Astrocyte (in vitro differentiated cells and primary cell): ENCODE measurements around the gene INTS4. TPM values are rescaled to one million over a fixed set of nuclear protein-coding genes. Genes with fewer than 3 reads are reported as not detected.
A peak's percentile ranks its signal among the peaks of the same experiment; 100 is the strongest.
"Not testable (repeated sequence)": the region's sequence is repeated elsewhere in the genome, so short reads cannot be mapped to it uniquely, and the experiment has no call there.

Experiments
- DNase-seq: peaks from one replicate; pipeline ENCODE4 v3.0.0-alpha.2; 2010; ENCODE audit warnings: low read depth
- FAIRE-seq: peaks from 2 replicates; lab custom pipeline; 2011; peaks lifted over from hg19 to GRCh38; lab: Jason Lieb, UNC
- H2AFZ ChIP-seq: 2 replicates; pipeline ENCODE4 v1.6.0; 2012; ENCODE audit warnings: low read depth, low read length, inconsistent platforms
- H3K27ac ChIP-seq: 2 replicates; pipeline ENCODE4 v1.5.1; 2011; ENCODE audit warnings: low read depth, low read length, inconsistent platforms
- H3K27me3 ChIP-seq: 2 replicates; pipeline ENCODE4 v1.6.0; 2011; ENCODE audit warnings: low read length, inconsistent platforms; ENCODE audit not compliant: insufficient read depth
- H3K36me3 ChIP-seq: 2 replicates; pipeline ENCODE4 v1.5.1; 2011; ENCODE audit warnings: low read length, inconsistent platforms; ENCODE audit not compliant: insufficient read depth
- H3K4me1 ChIP-seq: 2 replicates; pipeline ENCODE4 v1.5.1; 2011; ENCODE audit warnings: low read length, inconsistent platforms; ENCODE audit not compliant: insufficient read depth
- H3K4me2 ChIP-seq: 2 replicates; pipeline ENCODE4 v1.6.0; 2012; ENCODE audit warnings: low read length, inconsistent platforms
- H3K4me3 ChIP-seq: 2 replicates; pipeline ENCODE4 v1.5.1; 2011; ENCODE audit warnings: low read depth, mild to moderate bottlenecking, low read length, inconsistent platforms; ENCODE audit not compliant: insufficient read depth
- H3K79me2 ChIP-seq: 2 replicates; pipeline ENCODE4 v1.6.0; 2012; ENCODE audit warnings: mild to moderate bottlenecking, low read length, inconsistent platforms; ENCODE audit not compliant: insufficient read depth
- H3K9ac ChIP-seq: 2 replicates; pipeline ENCODE4 v1.6.0; 2012; ENCODE audit warnings: mild to moderate bottlenecking, low read length, inconsistent platforms
- H3K9me3 ChIP-seq: 2 replicates; pipeline ENCODE4 v1.5.1; 2012; ENCODE audit warnings: low read depth, mild to moderate bottlenecking, low read length, inconsistent platforms; ENCODE audit not compliant: insufficient read depth
- H4K20me1 ChIP-seq: 2 replicates; pipeline ENCODE4 v1.6.0; 2012; ENCODE audit warnings: low read length, inconsistent platforms; ENCODE audit not compliant: insufficient read depth
- H3K27ac Mint-ChIP-seq: one replicate; pipeline ENCODE4 v1.8.0; 2021; ENCODE audit warnings: mild to moderate bottlenecking, mixed read lengths; ENCODE audit not compliant: unreplicated experiment
- H3K27me3 Mint-ChIP-seq: one replicate; pipeline ENCODE4 v1.8.0; 2021; ENCODE audit warnings: low read depth, mixed read lengths; ENCODE audit not compliant: unreplicated experiment
- H3K36me3 Mint-ChIP-seq: one replicate; pipeline ENCODE4 v1.8.0; 2021; ENCODE audit warnings: low read depth, mixed read lengths; ENCODE audit not compliant: unreplicated experiment
- H3K4me1 Mint-ChIP-seq: one replicate; pipeline ENCODE4 v1.8.0; 2021; ENCODE audit warnings: low read depth, mixed read lengths; ENCODE audit not compliant: unreplicated experiment
- H3K4me3 Mint-ChIP-seq: one replicate; pipeline ENCODE4 v1.8.0; 2021; ENCODE audit warnings: mild to moderate bottlenecking, moderate library complexity, mixed read lengths; ENCODE audit not compliant: unreplicated experiment
- H3K9me3 Mint-ChIP-seq: one replicate; pipeline ENCODE4 v1.8.0; 2021; ENCODE audit warnings: mild to moderate bottlenecking, mixed read lengths; ENCODE audit not compliant: unreplicated experiment
- CTCF ChIP-seq: IDR thresholded peaks from 2 replicates; pipeline ENCODE4 v1.5.1; 2011; ENCODE audit warnings: low read depth, mild to moderate bottlenecking, inconsistent platforms, low read length, moderate library complexity; ENCODE audit not compliant: insufficient read depth
- EZH2 ChIP-seq: IDR thresholded peaks from 2 replicates; pipeline ENCODE4 v1.6.1; 2012; ENCODE audit warnings: mild to moderate bottlenecking, low read length, inconsistent platforms; ENCODE audit not compliant: insufficient read depth
- total RNA-seq: library from RNA; stranded (reverse); gene quantifications from 2 replicates; pipeline ENCODE4 v1.2.1, GENCODE V29; 2021

The INTS4 gene
- total RNA-seq, 1 donor from 2014 or later: 35.0 TPM

DNA sequence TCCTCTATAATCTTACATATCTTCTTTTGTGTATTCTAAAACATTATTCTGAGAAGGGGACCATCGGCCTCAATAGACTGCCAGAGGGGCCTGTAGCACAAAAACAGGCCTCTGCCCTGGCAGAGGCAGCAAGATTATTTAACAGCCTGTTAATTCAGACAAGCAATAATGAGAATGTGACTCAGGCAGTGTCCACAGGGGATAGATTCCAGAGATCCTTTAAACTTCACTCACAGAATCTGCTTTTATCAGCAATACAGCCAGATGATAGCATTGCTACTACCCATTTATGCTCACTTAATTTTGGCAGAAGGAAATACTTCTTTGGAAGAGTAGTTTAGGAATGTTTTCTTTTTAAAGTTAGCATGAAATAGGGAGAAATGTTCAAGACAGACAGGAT, 128.7 kb downstream of the INTS4 start:
- FAIRE-seq: no peak
- Histone ChIP-seq H3K4me1 (peaks cover 5% of the 10 kb centered on the region), H3K79me2 (no peaks in the 10 kb centered on the region), H3K9me3 (no peaks in the 10 kb centered on the region), H3K36me3 (peaks cover 6% of the 10 kb centered on the region), H3K9ac (no peak overlapping the region), H2AFZ (no peak overlapping the region), H3K4me2 (peak overlapping the region; percentile 1), H3K27me3 (no peaks in the 10 kb centered on the region), H3K4me3 (no peak overlapping the region), H4K20me1 (no peaks in the 10 kb centered on the region), H3K27ac (no peak overlapping the region)
- Mint-ChIP-seq H3K4me1 (peaks cover 9% of the 10 kb centered on the region), H3K9me3 (no peaks in the 10 kb centered on the region), H3K36me3 (peaks cover 8% of the 10 kb centered on the region), H3K4me3 (no peak overlapping the region), H3K27ac (peak overlapping the region; percentile 20), H3K27me3 (no peaks in the 10 kb centered on the region)
- TF ChIP-seq EZH2 (no peak), CTCF (no peak)
- DNase-seq: peak; percentile 46

GRCh38 chr11:77861444-77861843, 133.0 kb downstream of the INTS4 start:
- not testable (repeated sequence) for H3K27me3 Mint-ChIP-seq, H2AFZ ChIP-seq, H3K4me3 Mint-ChIP-seq, DNase-seq, FAIRE-seq, H3K4me2 ChIP-seq, H3K9me3 ChIP-seq, H3K4me1 Mint-ChIP-seq, H3K4me3 ChIP-seq, H3K27me3 ChIP-seq, H4K20me1 ChIP-seq, H3K9ac ChIP-seq, H3K79me2 ChIP-seq, H3K4me1 ChIP-seq, H3K27ac Mint-ChIP-seq, H3K9me3 Mint-ChIP-seq, H3K36me3 ChIP-seq, H3K27ac ChIP-seq
- H3K36me3 Mint-ChIP-seq: peaks cover 16% of the 10 kb centered on the region

DNA sequence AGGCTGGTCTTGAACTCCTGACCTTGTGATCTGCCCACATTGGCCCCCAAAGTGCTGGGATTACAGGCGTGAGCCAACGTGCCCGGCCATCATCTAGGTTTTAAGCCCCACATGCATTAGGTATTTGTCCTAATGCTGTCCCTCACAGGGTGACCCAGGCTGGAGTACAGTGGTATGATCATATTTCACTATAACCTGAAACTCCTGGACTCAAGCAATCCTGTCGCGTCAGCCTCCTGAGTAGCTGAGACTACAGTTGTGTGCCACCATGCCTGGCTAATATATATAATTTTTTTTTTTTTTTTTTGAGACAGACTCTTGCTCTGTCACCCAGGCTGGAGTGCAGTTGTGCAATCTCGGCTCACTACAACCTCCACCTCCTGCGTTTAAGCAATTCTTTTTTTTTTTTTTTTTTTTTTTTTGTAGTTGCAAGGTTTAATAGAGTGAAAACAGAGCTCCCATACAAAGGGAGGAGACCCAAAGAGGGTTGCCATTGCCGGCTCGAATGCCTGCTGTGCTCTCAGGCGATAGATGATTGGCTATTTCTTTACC, 136.5 kb downstream of the INTS4 start:
- H2AFZ ChIP-seq, H3K4me1 ChIP-seq, H3K4me1 Mint-ChIP-seq, H3K27ac ChIP-seq, DNase-seq, H3K27ac Mint-ChIP-seq, H3K36me3 ChIP-seq, H4K20me1 ChIP-seq, FAIRE-seq, H3K4me2 ChIP-seq, H3K27me3 ChIP-seq, H3K9ac ChIP-seq, H3K9me3 ChIP-seq, H3K4me3 ChIP-seq, H3K27me3 Mint-ChIP-seq, H3K4me3 Mint-ChIP-seq, H3K79me2 ChIP-seq: not testable (repeated sequence)
- Mint-ChIP-seq H3K36me3 (peaks cover 39% of the 10 kb centered on the region), H3K9me3 (peaks cover 22% of the 10 kb centered on the region)
